Testis (tissue), 2 donors: ENCODE measurements around the gene COLEC11.

Source experiments
- POLR2A ChIP-seq: fragments of 450-650 bp; IDR thresholded peaks from one replicate; pipeline ENCODE4 v1.6.1; 2017; ENCODE audit warnings: antibody characterized with exemption, mild to moderate bottlenecking, moderate library complexity
- TF ChIP-seq, protein P1 (sequence below), 3 experiments: fragments of 450-650 bp in 2 of 3; fragments of 200-600 bp in 1 of 3; sonication (generic) in 1 of 3; IDR thresholded peaks; one replicate each; pipeline ENCODE4 v1.5.1; 2016 to 2019; ENCODE audit warnings: antibody characterized with exemption in 3 of 3, mild to moderate bottlenecking in 2 of 3, moderate library complexity in 1 of 3

DNA sequence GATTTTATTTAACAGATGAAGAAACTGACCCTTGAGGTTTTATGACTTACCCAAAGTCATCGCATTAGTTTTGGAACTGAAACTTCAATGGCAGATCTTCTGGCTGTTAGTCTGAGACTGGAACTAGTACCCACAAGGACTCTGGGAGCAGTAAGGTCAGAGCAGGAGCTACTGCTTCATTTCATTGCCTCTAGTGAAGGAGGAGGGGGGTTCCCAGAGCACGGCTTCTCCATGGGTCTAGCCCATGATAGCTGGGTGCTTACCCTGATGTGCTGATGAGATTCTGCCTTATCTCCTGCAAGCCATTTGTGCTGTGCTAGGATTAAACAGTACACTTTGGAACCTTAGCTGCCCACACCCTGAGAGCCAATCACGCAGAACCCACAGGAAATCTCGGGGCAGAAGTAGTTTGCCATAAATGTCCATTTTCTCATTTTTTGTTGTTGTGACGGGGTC, 31.4 kb upstream of the COLEC11 start:
- TF ChIP-seq, protein P1, sequence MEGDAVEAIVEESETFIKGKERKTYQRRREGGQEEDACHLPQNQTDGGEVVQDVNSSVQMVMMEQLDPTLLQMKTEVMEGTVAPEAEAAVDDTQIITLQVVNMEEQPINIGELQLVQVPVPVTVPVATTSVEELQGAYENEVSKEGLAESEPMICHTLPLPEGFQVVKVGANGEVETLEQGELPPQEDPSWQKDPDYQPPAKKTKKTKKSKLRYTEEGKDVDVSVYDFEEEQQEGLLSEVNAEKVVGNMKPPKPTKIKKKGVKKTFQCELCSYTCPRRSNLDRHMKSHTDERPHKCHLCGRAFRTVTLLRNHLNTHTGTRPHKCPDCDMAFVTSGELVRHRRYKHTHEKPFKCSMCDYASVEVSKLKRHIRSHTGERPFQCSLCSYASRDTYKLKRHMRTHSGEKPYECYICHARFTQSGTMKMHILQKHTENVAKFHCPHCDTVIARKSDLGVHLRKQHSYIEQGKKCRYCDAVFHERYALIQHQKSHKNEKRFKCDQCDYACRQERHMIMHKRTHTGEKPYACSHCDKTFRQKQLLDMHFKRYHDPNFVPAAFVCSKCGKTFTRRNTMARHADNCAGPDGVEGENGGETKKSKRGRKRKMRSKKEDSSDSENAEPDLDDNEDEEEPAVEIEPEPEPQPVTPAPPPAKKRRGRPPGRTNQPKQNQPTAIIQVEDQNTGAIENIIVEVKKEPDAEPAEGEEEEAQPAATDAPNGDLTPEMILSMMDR (IDR thresholded peaks at IDR 0.05), result no peak
- no peak for TF ChIP-seq POLR2A
